ENCODE measurements around the gene TP53BP2.
"Not testable (repeated sequence)": the region's sequence is repeated elsewhere in the genome, so short reads cannot be mapped to it uniquely, and the experiment has no call there.

Gene TP53BP2, protein sequence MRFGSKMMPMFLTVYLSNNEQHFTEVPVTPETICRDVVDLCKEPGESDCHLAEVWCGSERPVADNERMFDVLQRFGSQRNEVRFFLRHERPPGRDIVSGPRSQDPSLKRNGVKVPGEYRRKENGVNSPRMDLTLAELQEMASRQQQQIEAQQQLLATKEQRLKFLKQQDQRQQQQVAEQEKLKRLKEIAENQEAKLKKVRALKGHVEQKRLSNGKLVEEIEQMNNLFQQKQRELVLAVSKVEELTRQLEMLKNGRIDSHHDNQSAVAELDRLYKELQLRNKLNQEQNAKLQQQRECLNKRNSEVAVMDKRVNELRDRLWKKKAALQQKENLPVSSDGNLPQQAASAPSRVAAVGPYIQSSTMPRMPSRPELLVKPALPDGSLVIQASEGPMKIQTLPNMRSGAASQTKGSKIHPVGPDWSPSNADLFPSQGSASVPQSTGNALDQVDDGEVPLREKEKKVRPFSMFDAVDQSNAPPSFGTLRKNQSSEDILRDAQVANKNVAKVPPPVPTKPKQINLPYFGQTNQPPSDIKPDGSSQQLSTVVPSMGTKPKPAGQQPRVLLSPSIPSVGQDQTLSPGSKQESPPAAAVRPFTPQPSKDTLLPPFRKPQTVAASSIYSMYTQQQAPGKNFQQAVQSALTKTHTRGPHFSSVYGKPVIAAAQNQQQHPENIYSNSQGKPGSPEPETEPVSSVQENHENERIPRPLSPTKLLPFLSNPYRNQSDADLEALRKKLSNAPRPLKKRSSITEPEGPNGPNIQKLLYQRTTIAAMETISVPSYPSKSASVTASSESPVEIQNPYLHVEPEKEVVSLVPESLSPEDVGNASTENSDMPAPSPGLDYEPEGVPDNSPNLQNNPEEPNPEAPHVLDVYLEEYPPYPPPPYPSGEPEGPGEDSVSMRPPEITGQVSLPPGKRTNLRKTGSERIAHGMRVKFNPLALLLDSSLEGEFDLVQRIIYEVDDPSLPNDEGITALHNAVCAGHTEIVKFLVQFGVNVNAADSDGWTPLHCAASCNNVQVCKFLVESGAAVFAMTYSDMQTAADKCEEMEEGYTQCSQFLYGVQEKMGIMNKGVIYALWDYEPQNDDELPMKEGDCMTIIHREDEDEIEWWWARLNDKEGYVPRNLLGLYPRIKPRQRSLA

GRCh38 chr1:223845810-223846682 is at the start of gene TP53BP2:
TSS of gene TP53BP2 (minus strand) at chr1:223845947. CDS start at chr1:223845680, 267 bp downstream.
- DNase-seq: peak; percentile 90 to 92

- DNase-seq: not testable (repeated sequence)
Measured at GRCh38 chr1:223890494-223890893, 44.7 kb upstream of the TP53BP2 start.

- DNase-seq: not testable (repeated sequence)
Measured at GRCh38 chr1:223889319-223889718, 43.6 kb upstream of the TP53BP2 start.

DNA sequence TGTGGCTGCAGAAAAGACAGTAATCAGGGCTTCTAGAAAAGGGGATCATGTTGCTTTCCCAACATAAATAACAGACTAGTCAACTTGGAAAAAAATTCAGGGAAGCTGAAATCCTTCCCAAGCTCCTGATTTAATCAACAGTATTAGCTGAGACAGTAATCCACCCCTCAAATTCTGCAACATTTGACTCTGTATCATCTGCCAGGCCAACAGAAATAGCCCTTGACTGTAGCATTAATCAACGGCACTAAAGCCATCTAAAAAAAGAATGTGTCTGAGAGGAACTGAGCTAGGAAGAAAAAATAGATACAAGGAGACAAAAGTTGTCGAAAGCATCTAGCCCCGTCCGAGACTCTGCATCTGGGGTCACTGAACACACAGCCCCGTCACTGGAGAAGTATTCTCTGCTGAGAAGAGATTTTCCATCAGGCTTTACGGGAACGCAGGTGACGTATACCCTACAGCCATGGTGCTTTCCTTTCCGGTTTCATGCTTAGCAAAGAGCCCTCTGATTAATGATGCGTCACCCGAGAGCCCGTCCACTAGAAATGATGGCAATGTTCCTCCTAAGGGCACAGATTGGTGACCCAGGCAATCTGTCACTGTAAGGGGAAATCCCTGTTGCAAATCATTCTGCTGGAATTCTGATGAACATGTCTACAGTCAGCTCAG is 42.1 kb upstream of the TP53BP2 start:
- no peak for DNase-seq

DNA sequence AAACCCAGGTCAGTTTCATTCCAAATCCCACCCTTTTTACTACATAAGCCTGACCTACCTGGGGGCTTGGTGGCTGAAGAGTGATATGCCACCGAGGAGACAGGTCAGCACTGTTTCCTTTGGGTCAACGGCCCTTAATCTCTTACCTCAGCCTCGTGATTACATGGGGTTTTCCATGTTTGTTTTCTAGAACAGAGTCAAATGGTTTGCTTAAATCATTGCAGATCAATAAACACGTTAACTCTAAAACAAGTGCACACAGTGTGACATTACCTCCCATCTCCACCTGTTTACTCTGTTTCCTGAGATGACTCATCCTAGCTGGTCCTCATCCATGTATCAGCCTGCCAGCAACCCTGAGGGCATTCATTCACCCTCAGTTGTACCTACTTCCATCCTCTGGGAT is 40.8 kb upstream of the TP53BP2 start:
- no peak for DNase-seq

DNA sequence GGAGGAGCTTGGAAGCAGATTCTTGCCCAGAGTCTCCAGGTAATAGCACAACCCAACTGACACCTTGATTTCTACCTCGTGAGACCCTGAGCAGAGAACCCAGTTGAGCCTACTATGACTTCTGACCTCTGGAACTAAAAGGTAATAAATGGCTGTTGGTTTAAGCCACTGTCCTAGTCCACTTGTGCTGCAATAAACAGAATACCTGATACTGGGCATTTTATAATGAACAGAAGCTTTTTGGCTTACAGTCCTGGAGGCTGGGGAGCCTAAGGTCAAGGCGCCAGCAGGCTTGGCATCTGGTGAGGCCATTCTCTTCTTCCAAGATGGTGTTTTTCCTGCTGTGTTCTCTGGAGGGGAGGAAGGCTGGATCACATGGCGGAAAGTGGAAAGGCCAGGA is 39.9 kb upstream of the TP53BP2 start:
- DNase-seq: no peak

GRCh38 chr1:223878598-223879325 is 33.0 kb upstream of the TP53BP2 start:
- no peak for DNase-seq

DNA sequence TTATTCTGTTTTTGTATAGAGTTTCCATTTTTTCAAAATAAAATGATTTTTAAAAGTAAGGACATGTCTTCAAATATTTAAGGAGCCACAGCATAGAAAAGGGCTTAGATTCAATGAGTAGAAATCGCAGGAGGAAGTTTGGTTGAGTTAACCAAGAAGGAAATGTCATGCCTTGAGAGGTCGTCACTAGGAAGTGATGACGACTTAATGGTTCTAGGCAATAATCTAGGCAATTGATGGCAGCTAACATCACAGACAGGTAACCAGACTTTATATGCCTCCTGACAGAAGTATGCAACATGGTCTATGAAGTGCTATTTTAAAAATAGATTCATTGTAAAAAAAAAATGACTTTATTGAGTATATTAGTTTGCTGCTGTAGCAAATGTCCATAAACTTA is 32.1 kb upstream of the TP53BP2 start:
- DNase-seq: no peak

GRCh38 chr1:223876590-223876989 is 30.8 kb upstream of the TP53BP2 start:
- DNase-seq: no peak

GRCh38 chr1:223873044-223873443 is 27.3 kb upstream of the TP53BP2 start:
- no peak for DNase-seq

DNA sequence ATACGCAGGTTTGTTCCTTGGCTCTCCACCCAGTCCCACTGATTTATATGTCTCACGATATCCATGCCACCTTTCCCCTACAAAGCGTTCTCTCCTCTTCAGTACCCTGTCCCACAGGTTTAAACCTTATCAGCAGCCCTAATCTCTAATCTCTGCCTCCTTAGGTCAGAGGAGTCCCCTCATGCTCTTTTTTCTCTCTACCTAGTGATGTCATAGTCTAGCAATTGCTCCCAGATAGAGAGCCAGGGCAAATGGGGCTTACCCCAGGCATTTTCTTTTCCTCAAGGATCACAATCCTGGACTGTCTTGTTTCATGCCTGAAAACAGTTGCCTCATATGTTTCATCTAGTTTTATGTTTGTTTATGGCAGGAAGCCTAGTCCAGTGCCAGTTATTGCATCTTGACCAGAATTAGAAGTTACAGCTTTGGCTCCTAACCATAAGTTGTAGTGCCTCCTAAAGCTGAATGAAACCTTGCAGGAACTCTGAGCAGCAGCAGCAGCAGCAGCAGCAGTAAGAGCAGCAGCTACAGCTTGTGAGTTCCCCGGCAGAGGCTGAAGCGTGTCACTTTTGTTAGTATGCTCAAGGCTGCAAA is 26.7 kb upstream of the TP53BP2 start:
- DNase-seq: no peak

DNA sequence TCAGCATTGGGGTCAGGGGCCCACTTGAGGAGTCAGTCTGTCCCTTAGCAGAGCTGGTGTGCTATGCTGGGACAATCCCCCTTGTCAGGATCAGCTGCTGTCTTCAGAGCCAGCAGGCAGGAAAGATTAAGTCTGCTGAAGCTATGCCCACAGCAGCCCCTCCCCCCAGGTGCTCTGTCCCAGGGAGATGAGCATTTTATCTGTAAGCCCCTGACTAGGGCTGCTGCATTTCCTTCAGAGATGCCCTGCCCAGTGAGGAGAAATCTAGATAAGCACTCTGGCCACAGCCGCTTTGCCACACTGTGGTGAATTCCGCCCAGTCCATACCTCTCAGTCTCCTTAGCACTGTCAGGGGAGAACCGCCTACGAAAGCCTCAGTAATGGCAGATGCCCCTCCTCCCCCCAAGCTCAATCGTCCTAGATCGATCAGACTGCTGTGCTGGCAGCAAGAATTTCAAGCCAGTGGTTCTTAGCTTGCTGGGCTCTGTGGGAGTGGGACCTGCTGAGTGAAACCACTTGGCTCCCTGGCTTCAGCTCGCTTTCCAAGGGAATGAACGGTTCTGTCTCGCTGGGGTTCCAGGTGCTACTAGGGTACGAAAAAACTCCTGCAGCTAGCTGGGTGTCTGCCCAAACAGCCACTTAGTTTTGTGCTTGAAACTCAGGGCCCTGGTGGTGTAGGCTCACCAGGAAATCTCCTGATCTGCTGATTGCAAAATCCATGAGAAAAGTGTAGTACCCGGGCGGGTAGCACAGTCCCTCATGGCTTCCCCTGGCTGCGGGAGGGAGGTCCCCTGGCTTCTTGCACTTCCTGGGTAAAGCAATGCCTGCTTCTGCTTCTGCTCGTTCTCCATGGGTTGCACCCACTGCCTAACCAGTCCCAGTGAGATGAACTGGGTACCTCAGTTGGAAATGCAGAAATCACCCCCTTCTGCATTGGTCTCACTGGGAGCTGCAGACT is 25.1 kb upstream of the TP53BP2 start:
- DNase-seq: peak in 1 of 2 donors; percentile 40

DNA sequence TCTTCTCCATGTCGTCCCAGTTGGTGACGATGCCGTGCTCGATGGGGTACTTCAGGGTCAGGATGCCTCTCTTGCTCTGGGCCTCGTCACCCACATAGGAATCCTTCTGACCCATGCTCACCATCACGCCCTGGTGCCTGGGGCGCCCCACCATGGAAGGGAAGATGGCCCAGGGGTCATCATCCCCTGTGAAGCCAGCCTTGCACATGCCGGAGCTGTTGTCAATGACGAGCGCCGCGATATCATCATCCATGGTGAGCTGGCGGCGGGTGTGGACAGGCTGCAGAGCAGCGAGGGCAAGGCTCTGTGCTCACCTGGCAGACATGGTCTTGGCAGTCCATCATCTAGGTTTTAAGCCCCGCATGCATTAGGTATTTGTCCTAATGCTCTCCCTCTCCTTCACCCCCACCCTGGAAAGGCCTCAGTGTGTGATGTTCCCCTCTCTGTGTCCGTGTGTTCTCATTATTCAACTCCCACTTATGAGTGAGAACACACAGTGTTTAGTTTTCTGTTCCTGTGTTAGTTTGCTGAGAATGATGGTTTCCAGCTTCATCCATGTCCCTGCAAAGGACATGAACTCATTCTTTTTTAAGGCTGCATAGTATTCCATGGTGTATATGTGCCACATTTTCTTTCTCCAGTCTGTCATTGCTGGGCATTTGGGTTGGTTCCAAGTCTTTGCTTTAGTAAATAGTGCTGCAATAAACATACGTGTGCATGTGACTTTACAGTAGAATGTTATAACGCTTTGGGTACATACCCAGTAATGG is 19.0 kb upstream of the TP53BP2 start:
- DNase-seq: not testable (repeated sequence)

DNA sequence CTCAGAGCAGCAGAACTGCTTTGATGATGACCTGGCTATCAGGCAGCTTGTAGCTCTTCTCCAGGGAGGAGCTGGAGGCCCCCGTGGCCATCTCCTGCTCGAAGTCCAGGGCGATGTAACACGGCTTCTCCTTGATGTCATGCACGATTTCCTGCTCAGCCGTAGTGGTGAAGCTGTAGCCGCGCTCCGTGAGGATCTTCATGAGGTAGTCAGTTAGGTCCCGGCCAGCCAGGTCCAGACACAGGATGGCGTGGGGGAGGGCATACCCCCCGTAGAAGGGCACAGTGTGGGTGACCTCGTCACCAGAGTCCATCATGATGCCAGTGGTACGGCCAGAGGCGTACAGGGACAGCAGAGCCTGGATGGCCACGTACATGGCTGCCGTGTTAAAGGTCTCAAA is 18.3 kb upstream of the TP53BP2 start:
- no peak for DNase-seq

GRCh38 chr1:223861904-223862303 is 16.2 kb upstream of the TP53BP2 start:
- no peak for DNase-seq

- no peak for DNase-seq
Measured at GRCh38 chr1:223860051-223860622, 14.4 kb upstream of the TP53BP2 start.

GRCh38 chr1:223859058-223859457 is 13.3 kb upstream of the TP53BP2 start:
- no peak for DNase-seq

DNA sequence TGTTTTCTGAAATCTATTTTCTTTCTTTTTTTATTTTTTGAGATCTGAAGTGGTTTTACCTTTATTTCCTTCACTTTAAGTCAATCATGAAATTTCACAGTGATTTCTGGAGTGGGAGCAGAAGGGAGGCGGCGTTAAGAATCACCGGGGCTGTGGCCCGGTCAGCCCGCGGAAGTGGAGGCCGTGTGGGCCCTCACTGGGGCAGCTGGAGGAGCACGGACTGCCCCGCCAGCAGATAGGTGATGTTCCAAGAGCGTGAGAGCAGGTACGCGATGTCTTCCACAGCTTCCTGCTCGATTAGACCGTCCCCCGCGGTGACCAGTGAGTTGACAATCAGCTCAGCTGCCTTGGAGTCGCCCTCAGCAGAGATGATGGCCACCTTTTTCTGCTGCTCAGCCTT is 10.6 kb upstream of the TP53BP2 start:
- DNase-seq: no peak
